NCI-H748 treated with DMSO at 0.1 percent for 48 hours (cell line): ENCODE measurements around the gene KIF21A.

Experiments used
- DNase-seq: peaks from one replicate; lab custom pipeline; 2025; lab: John Stamatoyannopoulos, UW

The KIF21A gene

DNA sequence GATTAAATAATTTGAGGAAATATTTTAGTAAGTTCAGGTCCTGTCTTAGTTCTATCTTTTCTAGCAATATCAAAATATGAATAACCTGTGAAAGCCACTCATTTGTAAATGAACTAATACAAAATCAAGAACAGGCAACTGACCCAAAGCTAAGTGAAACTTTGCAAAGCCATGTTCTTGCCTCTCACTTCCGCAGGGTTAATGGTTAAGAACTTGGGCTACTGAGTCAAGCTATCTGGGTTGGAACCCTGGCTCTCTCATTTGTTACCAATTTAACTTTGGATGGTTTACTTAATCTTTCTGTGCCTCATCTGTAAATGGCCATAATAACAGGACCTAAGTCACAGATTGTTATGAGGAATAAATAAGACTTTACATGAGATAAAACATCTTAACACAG, 2.8 kb downstream of the KIF21A start:
- DNase-seq = no peak

- no peak for DNase-seq
These were observed 7.4 kb downstream of the KIF21A start for GRCh38 chr12:39435531-39435930.

- DNase-seq = no peak
These were observed 11.1 kb downstream of the KIF21A start for GRCh38 chr12:39431797-39432196.

DNA sequence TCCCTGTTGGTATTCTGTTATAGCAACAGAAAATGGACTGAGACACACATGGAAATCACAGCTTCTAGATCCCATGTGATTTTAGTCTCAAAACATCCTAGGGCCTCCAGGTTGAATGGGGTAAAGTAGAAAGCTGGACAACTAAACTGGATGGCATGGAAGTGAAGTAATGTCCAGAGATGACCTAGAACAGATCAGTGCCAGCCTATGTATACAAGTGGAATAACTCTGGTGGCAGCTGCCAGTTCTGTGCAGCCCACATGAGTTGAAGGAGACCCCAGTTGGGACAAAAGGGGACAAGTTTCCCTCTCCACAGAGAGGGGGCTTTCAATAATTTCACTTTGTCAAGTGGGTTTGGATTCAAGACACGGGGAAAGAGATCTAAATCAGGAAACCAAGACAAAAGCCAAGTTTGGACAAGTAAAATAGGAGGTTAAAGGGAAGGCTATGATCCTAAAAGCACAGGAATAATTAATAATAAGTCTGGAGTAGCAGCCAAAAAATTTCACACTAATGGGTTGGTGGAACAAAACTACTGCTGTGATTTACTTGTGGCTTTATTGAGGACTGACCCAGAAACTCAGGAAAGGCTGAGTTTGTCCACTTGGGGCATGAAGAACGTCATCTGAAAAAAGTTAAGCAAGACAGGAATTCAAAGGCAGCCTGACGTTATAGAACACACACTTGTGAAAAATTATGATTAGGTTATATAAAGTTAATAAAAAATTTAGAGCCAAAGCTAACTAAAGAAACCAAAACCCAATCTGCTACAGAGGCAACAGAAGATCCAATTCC, 11.7 kb downstream of the KIF21A start:
- no peak for DNase-seq

DNA sequence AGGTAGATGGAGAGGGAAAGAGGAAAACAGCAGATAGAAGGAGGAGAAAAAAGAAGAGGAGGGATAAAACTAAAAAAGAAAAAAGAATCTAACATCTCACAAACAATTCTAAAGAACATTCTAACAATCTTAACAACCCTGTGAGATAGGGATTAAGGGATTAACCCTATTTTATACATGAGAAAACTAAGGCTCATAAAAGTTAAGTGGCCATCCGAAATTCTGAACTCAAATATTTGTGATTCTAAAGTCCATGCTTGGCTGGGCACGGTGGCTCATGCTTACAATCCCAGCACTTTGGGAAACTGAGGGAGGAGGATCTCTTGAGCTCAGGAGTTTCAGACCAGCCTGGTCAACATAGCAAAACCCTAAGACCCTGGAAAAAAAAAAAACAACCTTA, 13.1 kb downstream of the KIF21A start:
- no peak for DNase-seq

DNA sequence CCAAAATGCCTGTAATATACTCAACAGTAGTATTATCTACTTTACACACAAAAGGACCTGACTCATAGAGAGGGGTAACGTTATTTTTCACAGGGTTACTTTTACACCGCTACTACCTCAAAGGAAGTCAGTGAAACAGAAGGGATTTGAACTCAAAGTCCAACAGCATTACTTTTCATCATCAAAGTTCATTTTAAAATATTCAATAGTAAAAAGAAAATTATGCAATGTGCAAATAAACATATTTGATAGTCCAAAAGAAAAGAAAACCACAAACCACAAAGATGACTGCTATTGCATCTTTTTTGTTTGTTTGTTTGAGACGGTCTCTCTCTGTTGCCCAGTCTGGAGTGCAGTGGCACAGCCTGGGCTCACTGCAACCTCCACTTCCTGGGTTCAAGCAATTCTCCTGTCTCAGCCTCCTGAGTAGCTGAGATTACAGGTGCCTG, 15.5 kb downstream of the KIF21A start:
- no peak for DNase-seq

- no peak for DNase-seq
These were observed 16.2 kb downstream of the KIF21A start for GRCh38 chr12:39426636-39427240.

GRCh38 chr12:39420043-39420442, 22.9 kb downstream of the KIF21A start:
- DNase-seq = no peak

DNA sequence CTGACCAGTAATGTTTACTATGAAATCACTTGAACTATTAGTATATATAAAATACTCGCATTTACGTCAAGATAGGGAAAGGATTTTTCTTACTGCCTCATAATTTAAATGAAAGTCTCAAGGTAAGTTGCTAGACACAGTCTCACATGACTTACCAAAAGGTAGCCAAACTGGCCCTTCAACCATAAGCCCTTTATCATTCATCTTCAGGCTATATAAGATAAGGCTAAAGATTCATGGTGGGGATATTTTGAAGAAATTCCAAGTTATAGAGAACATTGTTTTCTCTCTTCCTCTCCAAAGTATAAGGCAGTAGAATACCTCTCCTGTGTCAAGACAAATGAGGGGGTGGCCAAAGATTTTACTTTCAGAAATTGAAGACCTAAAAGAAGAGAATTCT, 23.4 kb downstream of the KIF21A start:
- no peak for DNase-seq

DNA sequence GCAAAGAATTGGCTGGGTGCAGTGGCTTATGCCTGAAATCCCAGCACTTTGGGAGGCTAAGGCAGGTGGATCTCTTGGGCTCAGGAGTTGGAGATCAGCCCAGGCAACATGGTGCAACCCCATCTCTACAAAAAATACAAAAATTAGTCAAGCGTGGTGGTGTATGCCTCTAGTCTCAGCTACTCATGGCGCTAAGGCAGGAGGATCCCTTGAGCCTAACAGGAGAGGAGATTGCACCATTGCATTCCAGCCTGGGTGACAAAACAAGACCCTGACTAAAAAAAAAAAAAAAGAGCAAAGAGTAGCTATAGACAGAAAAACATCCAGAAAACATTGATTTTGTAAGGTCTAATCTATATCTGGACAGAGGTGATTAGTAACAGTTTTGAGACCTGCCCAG, 25.0 kb downstream of the KIF21A start:
- DNase-seq = no peak

DNA sequence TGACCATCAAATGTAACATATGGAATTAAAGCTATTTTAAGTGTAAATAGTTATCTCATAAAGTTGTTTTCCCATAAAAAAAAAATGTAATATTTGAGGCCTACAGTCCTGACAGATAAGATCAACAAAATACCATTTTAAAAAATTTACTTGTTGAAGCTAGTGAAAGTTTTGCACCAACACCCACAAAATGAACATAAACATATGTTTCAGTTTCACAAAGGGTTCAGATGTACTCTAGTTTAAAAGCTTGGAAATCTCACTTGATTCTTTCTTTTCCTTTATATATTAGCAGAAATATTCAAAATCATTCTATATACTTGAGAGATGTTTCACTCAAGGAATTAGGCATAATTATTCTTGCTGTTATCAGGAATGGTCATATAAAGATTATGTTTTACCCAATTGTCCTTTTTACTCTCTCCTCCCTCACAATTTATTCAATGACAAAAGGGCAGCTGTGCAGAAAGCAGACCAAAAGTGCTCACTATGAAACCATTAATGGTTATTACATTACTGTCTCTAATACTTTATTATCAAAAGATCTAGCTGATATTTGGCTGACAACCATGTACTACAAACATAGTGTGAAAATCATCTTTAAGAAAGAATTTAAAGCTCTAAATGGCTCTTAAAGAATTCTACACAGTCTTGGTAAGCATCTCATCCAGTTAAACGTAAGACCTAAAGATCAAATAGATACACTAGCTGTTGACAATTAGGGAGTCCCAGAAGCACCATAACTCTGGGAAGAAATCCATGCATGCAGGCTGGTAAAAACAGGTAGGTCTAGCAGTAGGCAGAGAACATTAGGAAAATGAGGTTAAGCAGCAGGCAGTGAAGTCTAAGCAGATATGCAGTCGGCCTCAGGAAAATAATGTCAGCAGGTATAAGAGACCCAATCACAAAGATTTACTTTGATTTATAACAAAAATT, 28.8 kb downstream of the KIF21A start:
- no peak for DNase-seq

- no peak for DNase-seq
These were observed 30.7 kb downstream of the KIF21A start for GRCh38 chr12:39412210-39412609.

DNA sequence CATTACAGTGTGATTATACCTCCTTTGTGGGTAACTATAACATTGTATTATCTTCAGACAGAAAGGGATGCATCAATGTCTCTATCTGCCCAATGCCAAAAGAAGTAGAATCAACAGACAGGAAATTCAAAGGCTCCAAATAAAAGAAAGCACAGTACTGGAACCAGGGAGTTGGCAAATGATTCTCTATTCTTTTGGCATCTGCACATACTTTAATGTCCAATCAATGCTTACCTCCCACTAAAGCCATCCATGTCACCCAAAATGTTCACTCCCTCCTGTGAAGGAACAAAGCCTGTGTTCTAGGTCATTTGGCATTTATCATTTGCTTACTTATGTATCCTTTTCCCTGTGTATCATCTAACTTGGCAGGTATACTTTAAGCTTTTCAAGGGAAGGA, 36.7 kb downstream of the KIF21A start:
- DNase-seq = no peak

DNA sequence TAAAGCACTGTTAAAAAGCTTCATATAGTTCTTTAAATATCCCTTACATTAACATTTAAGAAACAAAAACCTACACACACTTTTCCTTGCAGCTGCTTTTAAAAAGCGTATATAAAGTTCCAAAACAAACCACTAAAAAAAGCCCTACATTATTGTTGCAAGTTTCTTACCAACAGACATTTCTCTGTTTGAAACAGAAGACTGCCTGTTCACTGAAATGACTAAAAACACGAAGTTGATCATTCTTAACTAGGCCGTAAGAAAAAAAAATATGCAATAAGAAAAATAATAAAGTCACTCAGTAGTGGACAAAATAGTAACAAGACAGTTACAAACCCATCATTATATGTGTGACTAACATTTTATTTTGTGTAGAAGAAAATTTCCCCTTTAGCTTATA, 37.3 kb downstream of the KIF21A start:
- DNase-seq = no peak

DNA sequence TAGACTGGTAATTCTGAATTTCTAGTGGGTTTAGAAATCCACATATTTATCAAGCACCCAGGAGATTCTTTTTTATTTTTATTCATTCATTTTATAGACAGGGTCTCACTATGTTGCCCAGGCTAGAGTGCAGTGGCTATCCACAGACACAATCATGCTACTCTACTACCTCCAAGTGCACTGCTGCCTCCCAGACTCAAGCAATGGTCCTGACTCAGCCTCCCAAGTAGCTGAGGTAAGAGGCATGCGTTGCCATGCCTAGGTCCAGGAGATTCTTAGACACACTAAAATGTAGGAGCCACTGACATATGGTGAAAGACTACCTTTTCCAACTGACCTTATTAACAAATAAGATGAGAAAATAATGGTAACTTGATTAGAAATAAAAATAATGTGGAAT, 38.9 kb downstream of the KIF21A start:
- DNase-seq = no peak

DNA sequence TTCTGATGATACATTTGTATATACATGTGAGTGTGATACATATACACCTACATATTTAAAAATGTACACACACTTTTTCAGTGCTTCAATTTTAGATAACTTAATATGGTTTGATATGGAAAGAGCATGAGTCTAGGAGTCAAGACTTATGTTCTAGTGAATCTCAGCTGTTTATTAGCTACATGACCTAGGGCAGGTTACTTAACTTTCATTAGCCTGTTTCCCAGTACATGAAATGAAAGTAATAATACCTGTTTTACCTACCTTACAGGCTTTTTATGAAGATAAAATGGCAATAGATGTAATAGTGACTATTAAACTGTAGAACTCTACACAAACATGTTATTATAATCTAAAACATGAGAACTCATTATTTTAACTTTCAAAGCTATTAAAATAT, 39.5 kb downstream of the KIF21A start:
- DNase-seq = no peak

- no peak for DNase-seq
These were observed 40.0 kb downstream of the KIF21A start for GRCh38 chr12:39402922-39403321.

- no peak for DNase-seq
These were observed 41.5 kb downstream of the KIF21A start for GRCh38 chr12:39401459-39401858.

DNA sequence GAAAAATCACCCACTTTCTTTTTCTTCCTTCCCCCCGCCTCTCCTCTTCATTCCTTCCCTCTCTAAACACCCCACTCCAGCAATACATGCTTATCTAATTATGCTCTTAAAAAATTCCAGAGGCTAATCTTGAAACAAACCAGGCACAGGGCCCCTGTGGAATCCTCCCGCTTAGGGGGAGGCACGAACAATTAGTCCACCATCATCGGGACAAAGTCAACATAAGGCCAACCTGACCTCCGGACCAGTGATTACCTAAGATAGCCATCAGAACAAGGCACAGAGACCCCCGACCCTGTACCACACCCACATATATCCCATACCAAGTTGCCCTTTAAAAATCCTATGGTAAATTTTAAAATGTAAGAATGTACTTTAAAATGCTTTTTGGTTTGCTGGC, 47.1 kb downstream of the KIF21A start:
- DNase-seq = no peak

- no peak for DNase-seq
These were observed 49.0 kb downstream of the KIF21A start for GRCh38 chr12:39393890-39394289.

DNA sequence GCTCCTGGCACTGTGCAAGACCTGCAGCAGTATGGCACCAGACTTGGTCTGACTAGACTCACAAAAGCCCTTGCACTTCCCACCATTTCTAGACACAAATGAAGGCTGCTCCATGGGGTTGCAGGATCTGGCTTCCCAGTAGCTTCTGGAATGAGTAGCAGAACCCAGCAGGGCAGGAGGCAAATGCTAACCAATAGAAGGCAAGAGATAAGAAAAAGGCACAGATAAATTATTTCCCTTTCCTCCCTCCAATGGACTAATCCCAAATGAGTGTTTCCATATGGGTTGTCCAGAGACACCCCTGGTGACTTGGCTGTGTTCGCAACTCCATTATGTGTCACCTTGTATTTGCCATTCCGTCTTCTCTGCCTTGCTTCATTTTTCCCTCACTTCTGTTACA, 49.7 kb downstream of the KIF21A start:
- DNase-seq = no peak

DNA sequence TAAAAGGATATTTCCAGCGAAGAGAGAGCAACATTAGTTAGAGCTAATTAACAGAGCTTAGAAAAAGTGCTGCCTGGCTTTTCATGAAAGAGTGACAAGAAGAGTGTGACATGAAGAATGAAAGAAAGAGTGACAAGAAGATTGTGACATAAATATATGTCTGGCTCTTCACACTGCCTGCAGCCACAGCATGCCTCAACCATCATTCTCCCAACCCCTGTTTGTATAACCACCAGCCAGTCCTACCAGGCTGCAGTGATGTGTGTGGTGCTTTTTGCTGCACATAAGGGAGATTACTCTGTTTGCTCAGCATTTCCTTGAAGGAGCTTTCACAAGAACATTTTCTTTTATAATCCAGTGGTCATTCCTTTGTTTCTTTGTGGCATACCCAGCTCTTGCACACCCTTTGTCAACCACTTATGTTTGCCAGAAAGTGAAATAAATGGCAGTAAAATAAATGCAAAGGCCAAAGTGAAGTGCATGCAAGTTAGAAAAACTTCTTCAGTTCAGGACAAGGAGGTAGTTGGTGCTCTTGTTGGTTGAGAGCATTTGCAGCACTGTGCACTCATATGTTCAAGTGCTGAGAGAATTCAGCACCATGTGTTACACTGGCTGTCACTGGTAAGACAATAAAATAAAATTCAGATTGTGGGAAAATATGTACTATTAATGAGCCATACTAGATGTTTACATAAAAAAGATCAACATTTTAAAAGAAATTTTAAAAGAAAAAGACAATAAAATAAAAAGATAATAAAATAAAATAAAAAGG, 50.6 kb downstream of the KIF21A start:
- DNase-seq = no peak
